Medulla oblongata (tissue), 1 donor: ENCODE measurements around the gene ZNF474.
A peak's percentile ranks its signal among the peaks of the same experiment; 100 is the strongest.

Source experiments
- DNase-seq: peaks from one replicate; pipeline ENCODE4 v3.0.0-alpha.2; 2015; ENCODE audit errors: extremely low spot score

ZNF474 gene

DNA sequence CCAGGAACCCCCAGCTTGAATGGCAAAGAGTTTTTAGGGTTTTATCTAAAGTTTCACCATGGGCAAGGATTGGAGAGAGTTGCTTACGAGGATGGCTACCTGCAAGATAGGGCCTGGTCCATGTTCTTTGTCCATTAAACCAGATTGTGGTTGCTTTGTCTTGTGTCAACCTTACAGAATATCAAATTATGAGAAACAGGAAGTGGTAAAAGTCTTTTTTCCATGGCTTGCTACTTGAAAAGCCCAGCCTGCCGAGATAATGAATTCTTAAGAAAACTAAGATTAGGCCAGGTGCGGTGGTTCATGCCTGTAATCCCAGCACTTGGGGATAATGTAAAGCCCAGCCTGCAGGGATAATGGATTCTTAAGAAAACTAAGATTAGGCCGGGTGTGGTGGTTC is 24.4 kb downstream of the ZNF474 start:
- no peak for DNase-seq

DNA sequence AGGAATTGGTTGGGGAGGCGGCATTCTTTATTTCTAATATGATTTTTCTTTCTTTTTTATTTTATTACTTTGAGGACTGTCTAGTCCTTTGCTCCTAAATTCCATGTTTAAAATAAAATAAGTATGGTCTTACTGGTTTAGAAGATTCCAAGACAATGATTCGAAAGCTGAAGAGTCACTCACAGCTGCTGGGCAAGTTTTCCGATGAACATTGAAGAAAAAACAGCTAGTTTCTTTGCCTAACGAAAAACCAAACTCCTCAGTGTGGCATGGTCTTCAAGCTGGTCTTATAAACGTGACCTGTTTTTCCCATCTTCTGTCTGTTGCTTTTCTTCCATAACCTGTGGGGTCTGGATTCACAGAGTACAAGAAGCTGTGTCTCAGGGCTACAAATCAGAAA is 25.1 kb downstream of the ZNF474 start:
- DNase-seq: no peak

DNA sequence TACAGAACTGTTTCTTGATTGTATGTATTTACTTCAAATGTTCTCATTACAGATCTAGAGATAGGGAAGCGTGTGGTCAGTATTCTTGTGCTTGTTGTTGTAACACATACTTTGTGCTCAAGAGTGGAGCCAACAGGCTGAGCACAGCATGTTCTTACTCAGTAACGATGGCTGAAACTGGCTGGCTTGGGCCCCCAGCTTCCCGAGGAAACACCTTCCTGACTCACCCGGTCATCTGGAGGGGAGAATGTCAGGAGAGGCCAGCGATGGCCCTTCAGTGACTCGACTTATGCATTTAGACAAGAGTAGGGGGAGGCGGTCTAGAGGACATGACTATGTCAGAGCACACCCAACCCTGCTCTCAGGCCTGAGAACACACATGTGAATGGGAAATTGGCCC is 25.6 kb downstream of the ZNF474 start:
- DNase-seq: no peak

DNA sequence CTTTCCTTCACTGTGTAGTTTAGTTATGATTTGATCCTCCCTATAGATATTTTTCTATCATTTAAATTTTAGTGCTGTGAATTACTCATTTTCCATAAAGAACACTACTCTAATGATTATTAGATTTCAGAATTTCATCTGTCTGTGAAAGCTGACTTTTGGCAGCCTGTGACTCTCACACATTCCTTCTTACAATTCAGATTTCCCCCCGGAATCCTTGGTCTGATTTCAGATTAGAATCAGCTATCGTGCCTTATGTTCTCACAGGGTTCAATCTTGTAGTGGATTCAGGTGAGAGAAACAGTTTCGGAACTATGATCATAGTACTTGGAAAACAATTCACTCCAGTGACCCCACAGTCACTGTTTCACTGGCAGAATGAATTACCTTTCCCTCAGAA is 26.2 kb downstream of the ZNF474 start:
- no peak for DNase-seq

DNA sequence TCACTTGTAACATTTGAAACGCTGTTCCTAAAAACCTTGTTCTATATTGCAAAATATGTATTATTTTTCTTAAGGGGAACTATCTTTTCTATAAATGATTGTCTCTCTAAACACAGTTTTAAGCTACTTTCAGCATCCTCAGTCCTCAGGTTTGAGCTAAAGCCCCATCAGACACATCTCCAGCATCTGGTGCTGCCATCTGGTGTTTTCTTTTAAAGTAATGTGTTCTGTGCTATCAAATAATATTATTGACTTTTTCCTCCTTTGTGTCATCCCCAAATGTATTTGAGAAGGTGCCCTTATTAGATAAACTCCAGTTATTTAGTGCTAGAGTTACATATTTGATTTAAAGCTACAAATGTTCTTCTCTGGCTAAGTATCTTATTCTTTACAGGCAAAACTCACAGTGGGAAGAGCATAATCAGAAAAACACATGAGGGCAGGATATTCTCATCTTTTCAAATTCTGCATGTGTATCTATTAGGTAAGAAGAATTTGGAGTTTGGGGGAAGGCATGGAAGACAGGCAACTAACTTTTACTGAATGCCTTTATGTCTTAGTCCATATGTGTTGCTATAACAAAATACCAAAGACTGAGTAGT is 27.5 kb downstream of the ZNF474 start:
- DNase-seq: peak; percentile 49

DNA sequence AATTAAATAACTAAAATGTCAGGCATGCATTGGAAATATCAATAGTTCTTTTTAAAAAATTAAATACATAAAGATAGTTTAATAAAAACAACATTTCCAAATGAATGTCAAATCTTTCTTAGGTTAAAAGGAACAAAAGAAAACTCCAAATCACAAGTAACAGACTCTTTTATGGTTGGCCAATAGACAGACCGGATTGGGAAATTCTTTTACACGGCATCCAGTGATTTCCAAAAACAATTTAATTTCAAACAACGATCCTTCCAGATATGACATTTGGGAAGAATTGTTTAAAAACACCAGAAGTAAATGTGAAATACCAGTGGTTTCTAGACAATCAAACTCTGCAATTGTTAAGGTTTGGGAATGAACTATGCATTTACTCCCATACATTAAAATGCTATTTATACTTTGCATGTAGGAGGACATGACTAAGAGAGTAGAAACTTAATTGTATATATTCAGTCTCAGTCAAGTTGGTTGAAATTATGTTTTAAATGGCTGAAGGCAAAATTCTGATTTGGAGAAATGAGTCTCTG is 32.8 kb downstream of the ZNF474 start:
- DNase-seq: no peak

DNA sequence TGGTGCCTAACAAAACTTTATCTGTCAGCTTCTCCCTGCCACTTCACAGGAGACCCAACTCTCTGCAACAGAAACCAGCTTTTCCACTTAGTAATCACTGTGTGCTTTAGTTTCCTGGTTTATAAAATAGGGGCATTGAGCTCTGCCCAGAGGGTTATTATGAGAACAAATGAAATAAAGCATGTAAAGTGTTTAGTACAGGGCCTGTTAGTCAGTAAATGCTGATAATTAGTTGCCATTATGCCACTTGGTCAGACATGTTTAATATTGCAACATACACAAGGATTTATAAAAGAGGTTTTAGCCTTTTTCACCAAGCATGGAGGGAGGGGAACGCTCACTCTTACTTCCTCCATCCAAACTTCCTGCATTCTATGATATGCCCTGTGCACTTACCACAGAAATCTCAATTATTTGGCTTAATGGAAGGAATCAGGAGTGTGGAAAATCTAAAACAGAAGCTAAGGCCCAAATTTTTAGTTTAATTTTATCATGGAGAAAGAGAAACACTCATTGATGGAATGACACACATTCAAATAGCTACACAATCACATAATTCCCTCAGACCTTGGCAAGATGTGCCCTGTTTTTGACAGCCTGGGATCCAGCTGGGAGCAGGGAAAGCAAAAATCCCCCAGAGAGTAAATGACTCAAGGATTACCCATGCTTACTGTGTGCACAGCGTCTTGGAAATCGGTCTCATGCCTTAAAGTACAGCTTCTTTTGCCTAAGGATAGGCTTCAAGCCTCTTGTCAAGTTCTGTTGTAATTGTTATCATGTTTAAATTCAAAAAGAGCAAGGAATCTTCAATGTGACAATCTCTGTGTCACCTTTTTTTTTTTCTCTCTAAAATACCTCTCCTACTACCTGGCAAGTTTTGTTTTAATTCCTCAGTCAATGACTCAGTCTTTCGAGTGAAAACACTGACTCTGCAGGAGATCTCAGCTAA is 34.0 kb downstream of the ZNF474 start:
- no peak for DNase-seq

DNA sequence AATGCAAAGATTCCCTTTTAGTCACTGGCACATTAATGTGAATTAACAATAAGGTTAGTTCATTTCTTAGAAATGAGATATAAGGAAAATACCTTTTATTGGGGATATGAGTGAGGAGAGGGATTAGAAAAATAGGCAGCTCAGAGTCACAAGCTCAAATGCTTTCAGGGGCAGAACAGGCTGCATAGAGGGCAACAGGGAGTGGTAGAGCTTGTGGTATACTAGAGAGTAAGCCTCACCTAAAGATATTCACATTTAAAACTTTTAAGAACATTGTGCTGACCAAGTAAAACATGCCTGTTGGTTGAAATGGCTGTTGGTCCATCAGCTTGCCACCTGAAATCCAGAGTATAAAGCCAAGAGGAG is 34.7 kb downstream of the ZNF474 start:
- no peak for DNase-seq

DNA sequence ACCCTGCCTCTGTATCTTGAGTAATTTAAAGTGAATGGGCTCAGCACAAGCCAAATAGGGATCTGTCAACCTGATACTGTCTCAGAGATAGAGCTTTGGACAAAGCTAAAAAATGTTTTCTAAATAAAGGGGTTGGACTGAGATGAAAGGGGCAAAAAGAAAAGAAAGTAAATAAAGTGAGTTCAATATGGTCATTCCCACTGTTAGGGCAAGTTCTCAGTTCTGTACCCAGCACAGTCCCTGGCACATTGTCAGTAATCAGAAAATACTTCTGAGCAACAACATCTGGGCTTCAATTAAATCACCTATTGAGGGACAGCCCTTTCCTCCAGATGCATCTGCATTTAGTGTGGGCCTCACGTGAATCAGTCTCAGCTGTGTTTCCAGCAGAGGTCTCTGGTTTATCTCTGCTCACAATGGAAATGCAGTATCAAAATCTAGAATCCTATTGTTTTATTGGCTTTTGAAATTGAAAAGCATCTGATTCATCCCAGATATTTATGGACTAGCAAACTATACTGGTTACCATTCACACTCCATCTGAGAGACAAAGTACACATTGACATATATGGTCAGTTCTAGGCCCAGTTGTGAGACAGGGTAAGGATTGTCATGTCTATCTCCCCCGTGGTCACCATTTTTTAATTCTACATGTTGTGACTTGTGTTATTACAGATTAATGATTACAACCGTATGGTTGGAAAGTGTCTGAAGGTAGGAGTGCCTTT is 35.6 kb downstream of the ZNF474 start:
- no peak for DNase-seq

DNA sequence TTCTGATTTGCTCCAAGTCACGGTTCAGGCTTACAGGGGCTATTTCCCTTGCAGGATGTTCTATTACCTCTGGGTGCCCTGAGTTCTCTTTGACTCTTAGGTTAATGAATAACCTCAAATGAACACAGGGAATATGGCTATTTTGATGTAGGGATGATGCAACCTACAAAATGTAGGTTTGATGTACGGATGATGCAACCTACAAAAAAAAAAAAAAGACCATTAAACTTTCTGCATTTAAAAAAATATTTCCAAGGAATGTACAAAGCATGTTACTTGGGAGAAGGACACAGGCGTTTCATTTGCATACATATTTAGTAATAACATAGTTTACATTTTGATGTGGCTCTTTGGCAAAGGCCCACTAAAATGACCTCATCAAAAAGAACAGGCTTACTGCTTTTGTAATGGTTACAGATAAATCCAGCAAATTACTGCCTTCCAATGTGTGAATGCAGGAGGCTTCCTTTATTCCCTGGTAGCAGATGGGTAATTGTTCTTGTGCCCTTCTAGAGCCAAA is 36.3 kb downstream of the ZNF474 start:
- no peak for DNase-seq

DNA sequence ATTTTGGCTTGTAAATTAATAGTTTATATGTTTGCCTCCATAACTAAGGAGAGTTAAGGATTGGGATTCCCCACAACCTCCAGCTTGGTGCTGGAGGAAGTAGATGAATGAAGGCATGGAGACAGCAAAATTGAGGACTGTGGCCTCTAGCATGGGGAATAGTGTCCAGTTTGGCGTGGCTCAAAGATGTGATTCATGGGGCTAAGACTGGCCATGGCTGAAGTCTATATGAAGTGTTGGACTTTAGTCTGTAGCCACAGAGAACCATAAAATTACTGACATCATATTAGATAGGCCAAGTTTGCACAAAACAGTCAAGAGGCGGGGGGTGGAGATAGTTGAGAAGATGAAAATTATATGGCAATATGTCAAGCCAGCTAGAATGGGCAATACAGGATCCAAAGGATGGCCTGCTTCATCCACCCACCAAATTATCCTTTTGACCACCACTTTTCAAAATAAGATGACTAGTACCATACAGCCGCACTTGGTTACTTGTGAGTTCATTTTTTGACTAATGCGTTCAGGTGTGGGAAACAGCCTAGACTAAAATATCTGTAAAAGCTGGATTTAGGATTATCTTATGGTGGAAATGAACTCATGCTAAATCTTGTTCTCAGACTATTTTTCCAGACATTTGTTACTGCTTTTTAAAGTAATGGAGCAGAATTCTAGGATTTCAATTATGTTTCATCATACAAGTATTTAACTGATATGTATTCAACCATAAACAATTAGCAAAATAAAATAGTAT is 40.2 kb downstream of the ZNF474 start:
- no peak for DNase-seq

DNA sequence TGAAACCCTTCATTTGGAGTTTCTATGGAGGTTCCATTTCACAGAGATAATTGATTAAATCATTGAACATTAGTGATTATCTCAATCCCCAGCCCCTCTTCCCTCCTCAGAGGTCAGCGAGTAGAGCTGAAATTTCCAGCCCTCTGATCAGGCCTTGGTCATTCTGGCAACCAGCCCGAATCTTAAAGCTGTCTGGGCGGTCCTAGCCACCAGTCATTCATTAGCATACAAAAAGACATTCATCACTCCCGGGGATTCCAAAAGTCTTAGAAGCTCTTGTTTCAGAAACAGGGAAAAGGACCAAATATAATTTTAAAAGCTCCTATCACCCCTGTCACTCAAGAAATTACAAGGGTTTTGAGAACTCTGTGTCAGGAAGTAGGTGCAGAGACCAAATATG is 41.3 kb downstream of the ZNF474 start:
- DNase-seq: peak; percentile 41

DNA sequence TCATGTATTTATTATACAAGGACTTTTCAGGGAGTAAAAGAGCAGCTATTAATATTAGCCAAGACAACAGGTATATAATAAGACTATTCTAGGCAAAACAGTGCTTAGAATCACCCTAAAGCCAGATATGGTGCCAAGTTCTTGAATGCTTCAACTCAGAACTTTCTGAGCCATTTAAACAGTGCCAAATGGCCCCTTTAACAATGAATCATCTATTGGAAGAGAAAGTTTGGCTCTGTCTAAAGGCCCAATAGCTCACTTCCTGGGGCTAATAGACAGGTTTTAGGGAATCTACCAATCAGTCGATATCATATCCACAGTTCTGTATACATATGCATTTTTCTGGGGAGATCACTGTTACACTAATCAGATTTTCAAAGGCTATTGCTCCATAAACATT is 42.9 kb downstream of the ZNF474 start:
- no peak for DNase-seq

DNA sequence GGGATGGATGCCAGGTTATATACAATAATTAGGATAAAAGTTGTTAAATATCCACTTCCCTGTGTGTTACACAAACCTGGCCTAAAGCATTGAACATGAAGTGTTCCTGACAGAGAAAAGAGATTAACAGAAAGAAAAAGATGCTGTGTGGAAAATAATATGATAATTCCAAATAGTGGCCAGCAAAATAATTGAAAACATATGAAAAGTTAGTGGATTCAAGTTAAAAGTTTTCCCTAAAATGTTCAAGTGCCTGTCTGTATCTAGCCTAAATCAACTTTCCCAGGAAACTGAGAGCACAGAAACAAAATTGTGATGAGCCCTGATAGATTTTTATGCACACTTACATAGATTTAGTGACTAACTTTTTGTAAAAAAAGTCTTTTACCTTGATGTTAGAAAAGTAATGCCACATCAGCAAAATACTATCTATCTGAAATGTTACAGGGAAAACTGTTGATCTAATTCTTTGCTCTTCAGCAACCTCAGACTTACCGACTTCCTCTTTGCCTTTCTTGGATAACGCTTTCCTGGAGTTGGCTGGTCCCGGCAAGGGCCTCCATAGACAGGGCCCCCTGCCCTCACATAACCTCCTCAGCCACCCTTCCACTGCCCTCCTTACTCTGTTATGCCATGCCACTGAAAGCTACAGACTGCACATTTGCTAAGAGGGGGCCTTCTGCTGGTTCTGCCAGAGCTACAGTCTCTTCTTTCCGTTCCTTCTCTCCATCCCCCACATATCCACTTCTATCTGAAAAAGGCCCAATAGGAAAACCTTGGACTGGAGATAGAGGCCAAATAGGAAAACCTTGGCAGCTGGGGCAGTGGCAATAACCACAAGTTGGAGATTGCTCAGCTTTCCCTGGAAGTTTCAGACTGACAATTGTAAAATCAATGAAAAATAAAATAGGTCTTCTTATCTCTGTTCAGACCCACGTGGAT is 44.4 kb downstream of the ZNF474 start:
- DNase-seq: no peak

DNA sequence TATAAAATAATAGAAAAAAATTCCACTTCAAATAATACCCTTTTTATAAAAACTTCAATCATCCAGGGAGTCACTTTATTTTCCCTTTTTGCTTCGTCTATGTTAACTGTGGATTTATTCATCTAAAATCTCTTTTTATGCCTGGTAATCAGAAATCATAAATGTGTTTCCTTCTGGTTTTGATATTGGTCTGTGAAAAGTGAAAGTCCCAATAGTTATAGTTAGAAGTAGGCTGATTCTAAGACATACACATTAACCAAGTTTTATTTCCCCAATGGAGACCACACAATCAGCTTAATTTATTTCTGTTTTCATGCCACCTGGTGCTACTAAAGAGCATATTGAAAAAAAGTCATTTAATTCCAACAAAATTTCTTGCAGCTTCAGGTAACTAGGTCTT is 45.7 kb downstream of the ZNF474 start:
- DNase-seq: no peak

DNA sequence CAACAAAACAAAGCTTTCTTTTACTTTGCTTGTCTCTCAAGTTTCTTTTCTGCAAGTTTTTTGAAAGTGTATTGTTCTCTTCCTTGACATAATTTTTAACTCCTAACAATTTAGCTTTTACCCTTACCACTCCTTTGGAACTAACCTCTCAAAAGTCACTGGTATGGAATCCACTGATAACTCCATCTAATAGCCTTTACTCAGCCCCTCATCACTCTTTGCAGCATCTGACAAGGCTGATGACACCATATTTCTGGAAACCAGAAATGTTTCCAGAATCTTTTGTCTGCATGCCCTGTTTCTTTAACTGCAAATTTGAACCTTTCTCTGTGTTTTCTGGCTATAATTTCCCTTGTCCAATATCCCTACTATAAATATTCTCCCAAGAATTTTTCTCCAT is 46.5 kb downstream of the ZNF474 start:
- DNase-seq: no peak

DNA sequence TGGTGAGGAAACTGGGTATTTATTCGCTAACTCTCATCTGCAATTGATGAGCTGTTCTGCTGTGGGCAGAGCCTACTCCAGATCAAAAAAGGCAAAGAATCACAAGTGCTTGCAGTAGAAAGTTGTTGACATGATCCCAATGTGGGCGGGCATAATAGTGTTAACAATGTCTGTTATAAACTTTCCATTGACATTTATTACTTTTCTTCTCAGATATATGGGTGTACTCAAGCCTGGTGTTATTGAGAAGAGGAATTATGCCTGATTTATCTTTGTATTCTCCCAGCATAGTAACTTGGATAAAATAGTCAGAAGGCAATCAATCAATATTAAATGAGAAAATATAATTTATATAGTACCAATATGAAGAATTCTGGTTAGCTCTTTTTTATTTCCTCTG is 47.8 kb downstream of the ZNF474 start:
- DNase-seq: no peak

DNA sequence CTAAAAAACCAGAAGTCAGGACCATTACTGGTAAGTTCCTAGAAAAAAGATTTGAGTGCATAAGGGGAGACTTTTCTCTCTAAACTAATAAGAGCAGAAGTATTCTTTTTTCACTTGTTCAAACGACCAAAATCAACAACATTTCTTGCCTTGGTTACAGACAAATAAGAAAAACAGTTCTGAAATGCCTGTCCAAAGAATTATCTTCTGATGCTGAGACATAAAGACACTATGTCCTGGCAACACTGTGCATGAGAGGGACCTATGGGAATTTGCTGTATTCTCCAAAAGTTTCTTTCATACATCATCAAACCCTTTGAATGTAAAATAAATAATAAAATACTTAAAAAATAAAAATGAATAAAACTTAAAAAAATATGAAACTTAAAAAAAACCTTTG is 50.4 kb downstream of the ZNF474 start:
- no peak for DNase-seq

DNA sequence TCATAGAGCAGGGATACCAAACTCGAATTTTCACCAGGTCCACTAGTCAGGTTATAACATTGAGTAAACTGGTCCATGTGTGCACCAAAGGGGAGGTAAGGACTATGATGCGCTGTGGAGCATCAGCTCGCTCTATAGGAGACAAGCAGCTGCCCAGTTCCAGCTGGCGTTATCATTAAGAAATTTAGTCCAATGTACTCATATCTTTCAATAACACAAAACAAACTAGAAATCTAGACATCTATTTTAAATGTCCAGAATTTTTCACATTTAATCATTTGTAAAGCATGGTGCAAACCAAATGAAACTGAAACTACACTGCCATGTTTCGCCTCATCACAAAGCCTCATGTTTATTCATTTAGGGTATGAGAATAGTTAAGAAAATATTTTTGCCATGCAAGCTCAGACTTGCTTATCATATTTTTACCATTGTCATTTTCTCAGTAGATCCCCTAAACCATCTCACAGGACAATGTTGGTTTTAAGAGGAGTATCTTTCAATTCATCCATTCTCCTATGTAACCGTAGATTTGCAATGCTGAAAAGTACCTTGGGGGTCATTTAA is 50.9 kb downstream of the ZNF474 start:
- no peak for DNase-seq
